ENCODE measurements around the gene PRSS48.
"Not testable (repeated sequence)": the region's sequence is repeated elsewhere in the genome, so short reads cannot be mapped to it uniquely, and the experiment has no call there.

Gene PRSS48

GRCh38 chr4:151276787-151277562 lies at the start of gene PRSS48:
TSS of gene PRSS48 (plus strand) at chr4:151277161. CDS start at chr4:151277173, 12 bp downstream.
- peak; percentile 27 for DNase-seq (ENCODE audit: low spot score)

GRCh38 chr4:151227172-151227571 lies 49.8 kb upstream of the PRSS48 start:
- DNase-seq (ENCODE audit: low spot score), result no peak

GRCh38 chr4:151227731-151228130 lies 49.2 kb upstream of the PRSS48 start:
- no peak for DNase-seq (ENCODE audit: low spot score)

- DNase-seq (ENCODE audit: low spot score), result no peak
Observed at GRCh38 chr4:151228189-151229119, 48.5 kb upstream of the PRSS48 start.

- no peak for DNase-seq (ENCODE audit: low spot score)
Observed at GRCh38 chr4:151231915-151232595, 44.9 kb upstream of the PRSS48 start.

GRCh38 chr4:151233600-151233999 lies 43.4 kb upstream of the PRSS48 start:
- no peak for DNase-seq (ENCODE audit: low spot score)

GRCh38 chr4:151235373-151235772 lies 41.6 kb upstream of the PRSS48 start:
- DNase-seq (ENCODE audit: low spot score), result not testable (repeated sequence)

- DNase-seq (ENCODE audit: low spot score), result no peak
Observed at GRCh38 chr4:151236036-151236435, 40.9 kb upstream of the PRSS48 start.

GRCh38 chr4:151238477-151238876 lies 38.5 kb upstream of the PRSS48 start:
- DNase-seq (ENCODE audit: low spot score), result no peak

GRCh38 chr4:151239608-151240007 lies 37.4 kb upstream of the PRSS48 start:
- DNase-seq (ENCODE audit: low spot score), result no peak

GRCh38 chr4:151242305-151242704 lies 34.7 kb upstream of the PRSS48 start:
- DNase-seq (ENCODE audit: low spot score), result no peak

- no peak for DNase-seq (ENCODE audit: low spot score)
Observed at GRCh38 chr4:151246742-151247141, 30.2 kb upstream of the PRSS48 start.

- no peak for DNase-seq (ENCODE audit: low spot score)
Observed at GRCh38 chr4:151247395-151247794, 29.6 kb upstream of the PRSS48 start.

- no peak for DNase-seq (ENCODE audit: low spot score)
Observed at GRCh38 chr4:151248519-151248918, 28.4 kb upstream of the PRSS48 start.

- no peak for DNase-seq (ENCODE audit: low spot score)
Observed at GRCh38 chr4:151250706-151251105, 26.3 kb upstream of the PRSS48 start.

- no peak for DNase-seq (ENCODE audit: low spot score)
Observed at GRCh38 chr4:151251603-151252304, 25.2 kb upstream of the PRSS48 start.

GRCh38 chr4:151255226-151255625 lies 21.7 kb upstream of the PRSS48 start:
- not testable (repeated sequence) for DNase-seq (ENCODE audit: low spot score)

- not testable (repeated sequence) for DNase-seq (ENCODE audit: low spot score)
Observed at GRCh38 chr4:151255680-151256079, 21.3 kb upstream of the PRSS48 start.

- DNase-seq (ENCODE audit: low spot score), result no peak
Observed at GRCh38 chr4:151256134-151256533, 20.8 kb upstream of the PRSS48 start.

GRCh38 chr4:151257704-151258103 lies 19.3 kb upstream of the PRSS48 start:
- DNase-seq (ENCODE audit: low spot score), result no peak

GRCh38 chr4:151259752-151260151 lies 17.2 kb upstream of the PRSS48 start:
- no peak for DNase-seq (ENCODE audit: low spot score)

GRCh38 chr4:151260526-151260925 lies 16.4 kb upstream of the PRSS48 start:
- DNase-seq (ENCODE audit: low spot score), result no peak

Measured in LoVo (cell line).